ENCODE data around the gene IFITM5. TPM values are rescaled to one million over a fixed set of nuclear protein-coding genes. Genes with fewer than 3 reads are reported as not detected.
"Not testable (repeated sequence)": the region's sequence is repeated elsewhere in the genome, so short reads cannot be mapped to it uniquely, and the experiment has no call there.

Gene IFITM5
- total RNA-seq, 4 donors from 2014 or later, result not detected

DNA sequence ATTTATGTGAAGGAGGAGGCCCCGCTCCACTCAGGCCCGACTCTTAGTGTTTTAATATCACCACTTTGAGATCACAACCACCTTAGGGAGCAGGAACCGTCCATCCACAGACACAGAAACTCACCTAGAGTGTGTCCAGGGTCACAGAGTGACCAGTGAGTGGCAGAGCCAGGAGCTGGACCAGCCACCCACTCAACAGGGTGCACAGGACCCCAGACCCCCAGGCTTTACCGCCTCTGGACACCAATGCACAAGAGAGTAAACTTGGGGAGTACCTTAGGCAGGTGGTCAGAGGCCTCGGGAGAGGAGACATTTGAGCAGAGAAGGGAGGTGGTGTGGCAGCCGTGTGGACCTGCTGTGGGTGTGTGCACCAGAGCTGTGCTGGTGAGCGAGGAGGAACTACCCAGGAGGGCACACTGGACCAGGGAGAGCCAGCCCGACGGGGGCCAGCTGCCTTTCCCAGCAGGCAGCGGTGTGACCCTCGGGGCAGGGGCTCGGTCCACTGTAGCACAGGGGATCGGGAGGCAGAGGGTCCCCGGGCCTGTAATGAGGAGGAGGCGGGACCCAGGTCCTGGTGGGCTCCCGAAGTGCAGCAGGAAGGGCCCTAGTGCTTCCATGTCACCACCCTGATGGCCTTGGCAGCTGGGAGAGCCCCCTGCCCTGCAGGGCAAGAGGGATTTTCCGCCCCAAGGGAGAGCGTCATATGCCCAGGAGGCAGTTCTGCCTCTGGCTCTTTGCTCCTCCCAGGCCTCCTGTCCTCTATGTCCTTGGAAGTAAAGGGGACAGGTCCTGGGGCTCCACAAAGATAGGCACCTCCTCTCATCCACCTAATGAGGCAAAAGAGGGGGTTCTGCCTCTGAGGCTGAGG lies 28.6 kb downstream of the IFITM5 start:
- 87 to 91% methylated on average over 11 to 18 of the region's 18 CpGs for WGBS, 2 donors
- TF ChIP-seq POLR2A (IDR thresholded peaks at IDR 0.05), result no peak
- TF ChIP-seq, protein P1, sequence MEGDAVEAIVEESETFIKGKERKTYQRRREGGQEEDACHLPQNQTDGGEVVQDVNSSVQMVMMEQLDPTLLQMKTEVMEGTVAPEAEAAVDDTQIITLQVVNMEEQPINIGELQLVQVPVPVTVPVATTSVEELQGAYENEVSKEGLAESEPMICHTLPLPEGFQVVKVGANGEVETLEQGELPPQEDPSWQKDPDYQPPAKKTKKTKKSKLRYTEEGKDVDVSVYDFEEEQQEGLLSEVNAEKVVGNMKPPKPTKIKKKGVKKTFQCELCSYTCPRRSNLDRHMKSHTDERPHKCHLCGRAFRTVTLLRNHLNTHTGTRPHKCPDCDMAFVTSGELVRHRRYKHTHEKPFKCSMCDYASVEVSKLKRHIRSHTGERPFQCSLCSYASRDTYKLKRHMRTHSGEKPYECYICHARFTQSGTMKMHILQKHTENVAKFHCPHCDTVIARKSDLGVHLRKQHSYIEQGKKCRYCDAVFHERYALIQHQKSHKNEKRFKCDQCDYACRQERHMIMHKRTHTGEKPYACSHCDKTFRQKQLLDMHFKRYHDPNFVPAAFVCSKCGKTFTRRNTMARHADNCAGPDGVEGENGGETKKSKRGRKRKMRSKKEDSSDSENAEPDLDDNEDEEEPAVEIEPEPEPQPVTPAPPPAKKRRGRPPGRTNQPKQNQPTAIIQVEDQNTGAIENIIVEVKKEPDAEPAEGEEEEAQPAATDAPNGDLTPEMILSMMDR (IDR thresholded peaks at IDR 0.05), result no peak
- no peak overlapping the region for H3K4me3 ChIP-seq (ENCODE audit: low read depth, poor library complexity, severe bottlenecking)
- peak in 1 of 2 donors; percentile 84 for DNase-seq (ENCODE audit: low spot score in 2 of 2)
- intact Hi-C loops (cut with DNase I; ENCODE audit: low total_unique reads), result no loop called here

DNA sequence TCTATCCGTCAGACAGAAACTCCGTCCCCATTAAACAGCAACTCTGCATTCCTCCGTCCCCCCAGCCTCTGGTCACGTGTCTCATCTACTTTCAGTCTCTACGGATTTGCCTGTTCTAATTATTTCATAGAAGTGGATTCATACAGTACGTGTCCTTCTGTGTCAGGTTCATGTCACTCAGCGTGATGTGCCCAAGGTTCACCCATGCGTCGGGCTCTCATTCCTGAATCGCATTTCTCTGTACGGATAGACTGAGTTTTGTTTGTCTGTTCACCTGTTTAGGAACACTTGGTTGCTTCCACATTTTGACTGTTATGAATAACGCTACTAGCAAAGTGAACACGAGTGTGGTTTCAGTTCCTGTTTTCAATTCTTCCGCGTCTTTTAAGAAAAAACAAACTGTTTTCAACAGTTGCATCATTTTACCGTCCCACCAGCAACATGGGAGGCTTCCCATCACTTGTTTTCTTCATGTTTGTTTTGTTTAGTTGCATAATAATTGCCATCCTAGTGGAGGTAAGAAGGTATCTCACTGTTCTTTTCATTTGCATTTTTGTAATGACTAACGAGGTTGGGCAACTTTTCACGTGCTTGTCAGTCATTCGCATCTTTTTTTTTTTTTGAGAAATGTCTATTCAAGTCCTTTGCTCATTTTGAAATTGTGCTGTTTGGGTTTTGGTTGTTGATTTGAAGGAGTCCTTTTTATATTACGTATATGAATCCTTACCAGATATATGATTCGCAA lies 30.0 kb downstream of the IFITM5 start:
- intact Hi-C loops (cut with DNase I; ENCODE audit: low total_unique reads), result no loop called here
- no peak for TF ChIP-seq POLR2A (IDR thresholded peaks at IDR 0.05)
- TF ChIP-seq, protein P1 (IDR thresholded peaks at IDR 0.05), result no peak
- peak; percentile 36 to 91 for DNase-seq (ENCODE audit: low spot score in 2 of 2)
- H3K4me3 ChIP-seq (ENCODE audit: low read depth, poor library complexity, severe bottlenecking), result no peak overlapping the region
- WGBS, 2 donors, result 40 to 44% methylated on average over 21 of the region's 21 CpGs

DNA sequence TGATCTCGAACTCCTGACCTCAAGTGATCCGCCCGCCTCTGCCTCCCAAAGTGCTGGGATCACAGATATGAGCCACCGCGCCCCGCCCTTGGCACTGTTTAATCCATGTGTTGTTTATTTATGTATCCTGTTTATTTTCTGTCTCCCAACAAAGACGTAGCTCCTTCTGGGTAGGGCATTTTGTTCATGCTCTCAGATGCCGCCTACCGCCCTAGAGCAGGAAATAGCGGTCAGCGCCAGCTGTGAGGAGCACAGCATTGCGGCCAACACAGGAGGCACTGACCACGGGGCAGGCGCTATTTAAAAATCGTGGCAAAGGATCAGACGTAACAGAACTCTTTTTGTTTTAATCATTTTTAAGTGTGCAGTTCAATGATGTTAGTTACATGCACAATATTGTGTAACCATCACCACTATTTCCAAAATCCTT lies 30.6 kb downstream of the IFITM5 start:
- DNase-seq (ENCODE audit: low spot score in 2 of 2), result peak; percentile 76 to 95
- intact Hi-C loops (cut with DNase I; ENCODE audit: low total_unique reads); H3K4me3 ChIP-seq (ENCODE audit: low read depth, poor library complexity, severe bottlenecking): not testable (repeated sequence)
- 28 to 34% methylated on average over 16 of the region's 16 CpGs for WGBS, 2 donors

DNA sequence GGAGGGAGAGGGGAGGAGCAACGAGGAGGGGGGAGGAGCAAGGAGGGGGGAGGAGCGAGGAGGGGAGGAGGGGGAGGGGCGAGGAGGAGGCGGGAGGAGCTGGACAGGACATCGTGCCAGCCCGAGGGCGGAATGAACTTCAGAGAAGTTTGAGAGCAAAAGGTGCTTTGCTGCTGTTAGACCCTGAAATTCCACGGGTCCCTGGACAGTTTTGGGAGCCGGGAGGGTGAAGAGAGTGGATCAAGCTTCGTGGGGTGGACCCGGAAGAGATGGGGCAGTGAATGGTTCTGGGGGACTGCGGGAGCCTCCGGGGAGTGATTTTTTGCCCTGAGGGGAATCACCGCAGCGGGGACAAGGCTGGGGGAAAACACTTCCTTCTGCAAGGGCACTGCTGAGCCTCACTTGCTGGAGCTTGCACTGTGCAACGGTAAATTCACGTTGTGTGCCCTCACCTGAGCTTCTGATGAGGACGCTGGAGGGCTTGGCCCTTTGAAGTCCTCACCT lies 31.8 kb downstream of the IFITM5 start:
- DNase-seq (ENCODE audit: low spot score in 2 of 2), result peak; percentile 61 to 94
- 15 to 23% methylated on average over 16 to 17 of the region's 18 CpGs for WGBS, 2 donors

DNA sequence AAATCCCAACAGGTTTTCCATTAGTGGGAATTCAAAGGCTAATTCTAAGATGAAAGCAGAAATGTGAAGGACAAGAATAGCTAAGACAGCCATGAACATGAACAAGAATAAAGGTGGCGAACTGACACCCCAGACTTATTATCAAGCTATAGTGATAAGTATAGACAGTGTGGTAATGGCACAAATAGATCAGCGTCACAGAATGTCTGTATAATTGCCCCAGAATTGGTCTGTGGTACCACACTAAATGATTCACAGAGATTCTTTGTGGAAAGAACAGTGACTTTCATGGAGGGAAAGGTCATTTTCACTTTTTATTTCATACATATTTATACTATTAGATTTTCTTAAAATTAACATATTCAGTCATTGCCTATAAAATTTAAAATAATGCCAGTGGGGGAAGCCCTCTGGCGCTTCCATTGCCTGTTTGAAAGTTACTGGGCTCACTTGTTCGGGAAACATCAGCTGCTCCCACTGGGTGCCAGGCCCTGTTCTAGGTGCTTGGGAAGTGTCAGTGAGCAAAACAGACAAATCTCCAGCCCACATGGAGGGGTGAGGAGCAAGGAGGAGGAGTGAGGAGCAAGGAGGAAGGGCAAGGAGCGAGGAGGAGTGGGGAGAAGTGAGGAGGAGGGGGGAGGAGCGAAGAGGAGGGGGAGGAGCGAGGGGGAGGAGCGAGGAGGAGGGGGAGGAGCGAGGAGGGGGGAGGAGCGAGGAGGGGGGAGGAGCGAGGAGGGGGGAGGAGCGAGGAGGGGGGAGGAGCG lies 32.5 kb downstream of the IFITM5 start:
- DNase-seq (ENCODE audit: low spot score in 2 of 2), result peak; percentile 43 to 86
- TF ChIP-seq POLR2A (IDR thresholded peaks at IDR 0.05), result no peak
- TF ChIP-seq, protein P1 (IDR thresholded peaks at IDR 0.05), result no peak
- intact Hi-C loops (cut with DNase I; ENCODE audit: low total_unique reads), result no loop called here
- WGBS, 2 donors, result 57 to 58% methylated on average over 5 to 6 of the region's 13 CpGs
- H3K4me3 ChIP-seq (ENCODE audit: low read depth, poor library complexity, severe bottlenecking), result no peak overlapping the region

More for the DNA sequence above, 31.8 kb downstream of the IFITM5 start:
- H3K4me3 ChIP-seq (ENCODE audit: low read depth, poor library complexity, severe bottlenecking), result no peak overlapping the region
- no peak for TF ChIP-seq POLR2A (IDR thresholded peaks at IDR 0.05)
- TF ChIP-seq, protein P1 (IDR thresholded peaks at IDR 0.05), result no peak
- intact Hi-C loops (cut with DNase I; ENCODE audit: low total_unique reads), result no loop called here

Data from lower leg skin (tissue), 4 donors.